Vagina (tissue), 2 donors: ENCODE results near the gene BLCAP.

Source experiments
- CTCF ChIP-seq, 3 experiments: fragments of 450-650 bp in 2 of 3; fragments of 200-600 bp in 1 of 3; sonication (generic) in 1 of 3; IDR thresholded peaks; one replicate each; pipeline ENCODE4 v1.5.1; 2017 to 2019; ENCODE audit warnings: antibody characterized with exemption in 3 of 3, mild to moderate bottlenecking in 2 of 3, moderate library complexity in 2 of 3
- POLR2A ChIP-seq, 2 donors: fragments of 450-650 bp; IDR thresholded peaks; one replicate each; pipeline ENCODE4 v1.6.1; 2017; ENCODE audit warnings: antibody characterized with exemption in 2 of 2, mild to moderate bottlenecking in 2 of 2, moderate library complexity in 2 of 2
- POLR2AphosphoS5 ChIP-seq, 2 donors: sonication (generic); formaldehyde crosslinking; IDR thresholded peaks; one replicate each; pipeline ENCODE4 v1.9.0; 2017; ENCODE audit warnings: antibody characterized with exemption in 2 of 2, mild to moderate bottlenecking in 2 of 2, low read depth in 1 of 2; ENCODE audit not compliant: insufficient read depth in 1 of 2

- no peak for TF ChIP-seq POLR2AphosphoS5 (IDR thresholded peaks at IDR 0.05; ENCODE audit: insufficient read depth in 1 of 2, low read depth in 1 of 2)
- TF ChIP-seq CTCF (IDR thresholded peaks at IDR 0.05), result no peak
- TF ChIP-seq POLR2A (IDR thresholded peaks at IDR 0.05), result no peak
These were observed 43.3 kb downstream of the BLCAP start for GRCh38 chr20:37484331-37484730.
